Liver (tissue), 9 donors: ENCODE results near the gene QSOX1. TPM values are rescaled to one million over a fixed set of nuclear protein-coding genes. Genes with fewer than 3 reads are reported as not detected.

ENCODE experiments used
- DNase-seq: peaks from one replicate; pipeline ENCODE4 v3.0.0-alpha.2; 2017; ENCODE audit warnings: low spot score
- H3K27ac ChIP-seq, 2 donors: one replicate each; pipeline ENCODE4 v1.7.0; 2013; ENCODE audit warnings: inconsistent platforms in 2 of 2, low read length in 2 of 2, control low read depth in 1 of 2, low read depth in 1 of 2, mild to moderate bottlenecking in 1 of 2
- H3K27me3 ChIP-seq, 4 donors: one replicate each; pipeline versions ENCODE4 v1.6.1 to v1.7.0; 2013; ENCODE audit warnings: low read length in 3 of 4, inconsistent platforms in 1 of 4, mild to moderate bottlenecking in 1 of 4, moderate library complexity in 1 of 4; ENCODE audit not compliant: control insufficient read depth in 4 of 4, insufficient read depth in 4 of 4
- H3K36me3 ChIP-seq, 4 donors: one replicate each; pipeline versions ENCODE4 v1.6.1 to v1.7.0; 2013; ENCODE audit warnings: low read length in 3 of 4, mild to moderate bottlenecking in 3 of 4, low read depth in 1 of 4, moderate library complexity in 1 of 4; ENCODE audit not compliant: control insufficient read depth in 4 of 4, insufficient read depth in 3 of 4
- H3K4me1 ChIP-seq, 4 donors: one replicate each; pipeline versions ENCODE4 v1.6.1 to v1.7.0; 2013; ENCODE audit warnings: low read length in 3 of 4, mild to moderate bottlenecking in 3 of 4, moderate library complexity in 1 of 4; ENCODE audit not compliant: control insufficient read depth in 4 of 4, insufficient read depth in 4 of 4
- H3K4me3 ChIP-seq, 3 donors: one replicate each; pipeline versions ENCODE4 v1.6.1 to v1.7.0; 2013; ENCODE audit warnings: low read length in 3 of 3, control low read depth in 1 of 3, low read depth in 1 of 3, mild to moderate bottlenecking in 1 of 3
- H3K9ac ChIP-seq, 2 donors: one replicate each; pipeline ENCODE4 v1.7.0; 2013; ENCODE audit warnings: low read length in 2 of 2, mild to moderate bottlenecking in 2 of 2, moderate library complexity in 2 of 2, control low read depth in 1 of 2, low read depth in 1 of 2
- H3K9me3 ChIP-seq, 4 donors: one replicate each; pipeline versions ENCODE4 v1.6.1 to v1.7.0; 2013; ENCODE audit warnings: low read length in 3 of 4; ENCODE audit not compliant: control insufficient read depth in 4 of 4
- FOXA2 ChIP-seq: IDR thresholded peaks from 2 replicates; pipeline ENCODE4 v1.6.1; 2016; ENCODE audit warnings: antibody characterized with exemption
- GABPA ChIP-seq, 2 donors: IDR thresholded peaks in 1 of 2; conservative IDR thresholded peaks in 1 of 2; 2 replicates each; pipeline ENCODE4 v1.6.1; 2016; ENCODE audit warnings: antibody characterized with exemption in 2 of 2, mild to moderate bottlenecking in 1 of 2, moderate library complexity in 1 of 2
- HNF4A ChIP-seq, 2 donors: conservative IDR thresholded peaks; 2 replicates each; pipeline ENCODE4 v1.6.1; 2016; ENCODE audit warnings: antibody characterized with exemption in 2 of 2, mild to moderate bottlenecking in 2 of 2
- JUND ChIP-seq, 2 donors: IDR thresholded peaks; 2 replicates each; pipeline ENCODE4 v1.6.1; 2016; ENCODE audit warnings: antibody characterized with exemption in 2 of 2
- NR2F2 ChIP-seq: IDR thresholded peaks from 2 replicates; pipeline ENCODE4 v1.6.1; 2016; ENCODE audit warnings: antibody characterized with exemption
- RAD21 ChIP-seq, 2 donors: IDR thresholded peaks; 2 replicates each; pipeline ENCODE4 v1.6.1; 2016; ENCODE audit warnings: antibody characterized with exemption in 2 of 2, mild to moderate bottlenecking in 2 of 2
- SP1 ChIP-seq: IDR thresholded peaks from 2 replicates; pipeline ENCODE4 v1.6.1; 2018; ENCODE audit warnings: antibody characterized with exemption, mild to moderate bottlenecking
- TAF1 ChIP-seq: conservative IDR thresholded peaks from 2 replicates; pipeline ENCODE4 v1.6.1; 2016; ENCODE audit warnings: antibody characterized with exemption, mild to moderate bottlenecking
- WGBS: extraction: QIAGEN DNeasy Blood & Tissue Kit; methylation state at CpG from one replicate; pipeline ENCODE4 v1.1.7; 2013; 5-methylcytosine and 5-hydroxymethylcytosine counted together
- polyA plus RNA-seq, 2 donors: library from polyadenylated mRNA; stranded (reverse) in 1 of 2; unstranded in 1 of 2; fragments of 200-250 nt in 1 of 2; fragments of >200 nt in 1 of 2; fragmentation: Nextera tagmentation in 1 of 2; extraction: Ambion mirVana in 1 of 2; gene quantifications; one replicate each; pipeline versions ENCODE4 v1.2.1 to v1.2.3, GENCODE V29; 2013 to 2015
- total RNA-seq, 2 donors: library from RNA; depleted of rRNA; stranded (reverse); fragments of >200 nt; gene quantifications; one replicate each; pipeline ENCODE4 v1.2.3, GENCODE V29; 2014
- TF ChIP-seq, protein P1 (sequence below): fragments of 150-350 bp; IDR thresholded peaks from 2 replicates; pipeline ENCODE4 v1.5.1; 2017; ENCODE audit warnings: improper control_type of control experiment, low read depth, low read length; ENCODE audit not compliant: missing input control
- TF ChIP-seq, protein P2 (sequence below): IDR thresholded peaks from 2 replicates; pipeline ENCODE4 v1.6.1; 2016; ENCODE audit warnings: antibody characterized with exemption
- donor health status: healthy.
- donor health status: healthy.
- donor health status: healthy.
- donor health status: healthy.
- donor health status: healthy.

QSOX1 gene
- total and polyA plus RNA-seq, 4 donors, result 14.3 to 49.2 (median 38.1) TPM

DNA sequence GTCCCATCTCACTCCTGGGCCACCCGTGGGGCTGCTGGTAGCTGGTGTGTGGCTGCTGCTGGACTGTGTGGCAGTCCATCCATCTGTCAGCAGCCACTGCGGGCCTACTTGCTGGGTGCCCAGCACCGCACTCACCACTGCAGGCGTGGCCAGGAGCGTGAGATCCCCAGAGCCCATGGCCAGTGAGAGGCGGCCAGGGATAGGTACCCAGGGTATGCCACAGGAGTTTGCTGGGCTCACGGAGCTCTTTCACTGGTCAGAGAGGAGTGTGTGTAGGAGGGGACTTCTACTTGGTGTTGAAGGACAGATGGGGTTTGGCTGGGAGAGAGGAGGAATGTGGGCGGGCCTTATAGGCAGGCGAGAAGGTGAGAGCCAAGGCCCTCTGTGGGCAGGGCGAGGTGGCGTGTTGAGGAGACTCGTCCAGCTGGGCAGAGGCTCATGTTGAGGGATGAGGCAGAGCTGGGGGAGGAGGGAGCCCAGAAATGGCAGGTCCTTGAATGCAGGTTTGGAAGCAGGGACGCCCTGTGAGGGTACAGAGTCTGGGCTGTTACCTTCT, 15.0 kb downstream of the QSOX1 start (continued):
- TF ChIP-seq, protein P1, sequence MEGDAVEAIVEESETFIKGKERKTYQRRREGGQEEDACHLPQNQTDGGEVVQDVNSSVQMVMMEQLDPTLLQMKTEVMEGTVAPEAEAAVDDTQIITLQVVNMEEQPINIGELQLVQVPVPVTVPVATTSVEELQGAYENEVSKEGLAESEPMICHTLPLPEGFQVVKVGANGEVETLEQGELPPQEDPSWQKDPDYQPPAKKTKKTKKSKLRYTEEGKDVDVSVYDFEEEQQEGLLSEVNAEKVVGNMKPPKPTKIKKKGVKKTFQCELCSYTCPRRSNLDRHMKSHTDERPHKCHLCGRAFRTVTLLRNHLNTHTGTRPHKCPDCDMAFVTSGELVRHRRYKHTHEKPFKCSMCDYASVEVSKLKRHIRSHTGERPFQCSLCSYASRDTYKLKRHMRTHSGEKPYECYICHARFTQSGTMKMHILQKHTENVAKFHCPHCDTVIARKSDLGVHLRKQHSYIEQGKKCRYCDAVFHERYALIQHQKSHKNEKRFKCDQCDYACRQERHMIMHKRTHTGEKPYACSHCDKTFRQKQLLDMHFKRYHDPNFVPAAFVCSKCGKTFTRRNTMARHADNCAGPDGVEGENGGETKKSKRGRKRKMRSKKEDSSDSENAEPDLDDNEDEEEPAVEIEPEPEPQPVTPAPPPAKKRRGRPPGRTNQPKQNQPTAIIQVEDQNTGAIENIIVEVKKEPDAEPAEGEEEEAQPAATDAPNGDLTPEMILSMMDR, result no peak
- no peak for TF ChIP-seq RAD21 (IDR thresholded peaks at IDR 0.05)
- TF ChIP-seq, protein P2, sequence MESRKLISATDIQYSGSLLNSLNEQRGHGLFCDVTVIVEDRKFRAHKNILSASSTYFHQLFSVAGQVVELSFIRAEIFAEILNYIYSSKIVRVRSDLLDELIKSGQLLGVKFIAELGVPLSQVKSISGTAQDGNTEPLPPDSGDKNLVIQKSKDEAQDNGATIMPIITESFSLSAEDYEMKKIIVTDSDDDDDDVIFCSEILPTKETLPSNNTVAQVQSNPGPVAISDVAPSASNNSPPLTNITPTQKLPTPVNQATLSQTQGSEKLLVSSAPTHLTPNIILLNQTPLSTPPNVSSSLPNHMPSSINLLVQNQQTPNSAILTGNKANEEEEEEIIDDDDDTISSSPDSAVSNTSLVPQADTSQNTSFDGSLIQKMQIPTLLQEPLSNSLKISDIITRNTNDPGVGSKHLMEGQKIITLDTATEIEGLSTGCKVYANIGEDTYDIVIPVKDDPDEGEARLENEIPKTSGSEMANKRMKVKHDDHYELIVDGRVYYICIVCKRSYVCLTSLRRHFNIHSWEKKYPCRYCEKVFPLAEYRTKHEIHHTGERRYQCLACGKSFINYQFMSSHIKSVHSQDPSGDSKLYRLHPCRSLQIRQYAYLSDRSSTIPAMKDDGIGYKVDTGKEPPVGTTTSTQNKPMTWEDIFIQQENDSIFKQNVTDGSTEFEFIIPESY, result no peak
- TF ChIP-seq HNF4A (conservative IDR thresholded peaks at IDR 0.05), result no peak
- TF ChIP-seq GABPA (IDR thresholded peaks at IDR 0.05 in 1 of 2, conservative IDR thresholded peaks at IDR 0.05 in 1 of 2), result no peak
- TF ChIP-seq TAF1, result no peak

DNA sequence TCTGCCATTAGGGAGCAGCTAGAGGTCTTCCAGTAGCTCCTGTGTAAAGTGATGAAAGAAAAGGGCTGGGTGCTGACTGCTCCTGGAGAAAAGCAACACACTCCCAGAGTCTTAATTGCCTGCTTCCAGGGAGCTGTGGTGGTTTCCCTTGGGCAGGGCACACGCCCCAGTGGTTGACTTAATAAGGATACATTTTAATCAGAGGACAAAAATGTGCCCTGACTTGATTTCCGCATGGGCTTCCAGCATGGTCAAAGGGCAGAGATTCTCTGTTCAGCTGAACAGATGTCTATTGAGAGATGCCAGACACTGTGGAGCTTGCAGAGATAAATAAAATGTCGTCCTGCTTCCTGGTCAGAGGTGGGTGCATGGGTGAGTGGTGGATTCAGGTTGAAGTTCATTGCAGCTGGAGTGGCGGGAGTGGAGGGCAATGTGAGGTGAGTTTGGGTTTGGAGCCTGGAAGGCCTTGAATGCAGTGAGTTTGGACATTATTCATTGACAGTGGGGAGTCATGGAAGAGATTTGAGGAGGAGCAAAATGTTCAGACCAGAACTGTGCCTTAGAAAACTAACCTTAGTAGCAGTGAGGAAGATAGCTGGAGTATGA, 16.0 kb downstream of the QSOX1 start:
- no peaks in the 10 kb centered on the region for H3K9me3 ChIP-seq
- no peak overlapping the region for H3K27ac ChIP-seq
- peak; percentile 45 for TF ChIP-seq NR2F2
- no peak for TF ChIP-seq FOXA2
- no peak for DNase-seq
- H3K4me3 ChIP-seq, result no peak overlapping the region
- H3K27me3 ChIP-seq, result peaks cover 0 to 8% (median under 1%) of the 10 kb centered on the region in 4 donors
- no peak overlapping the region for H3K9ac ChIP-seq
- H3K36me3 ChIP-seq, result no peaks in the 10 kb centered on the region
- peaks cover 0 to 2% (median 0%) of the 10 kb centered on the region in 4 donors for H3K4me1 ChIP-seq
- 65% methylated on average over 4 of the region's 4 CpGs for WGBS

DNA sequence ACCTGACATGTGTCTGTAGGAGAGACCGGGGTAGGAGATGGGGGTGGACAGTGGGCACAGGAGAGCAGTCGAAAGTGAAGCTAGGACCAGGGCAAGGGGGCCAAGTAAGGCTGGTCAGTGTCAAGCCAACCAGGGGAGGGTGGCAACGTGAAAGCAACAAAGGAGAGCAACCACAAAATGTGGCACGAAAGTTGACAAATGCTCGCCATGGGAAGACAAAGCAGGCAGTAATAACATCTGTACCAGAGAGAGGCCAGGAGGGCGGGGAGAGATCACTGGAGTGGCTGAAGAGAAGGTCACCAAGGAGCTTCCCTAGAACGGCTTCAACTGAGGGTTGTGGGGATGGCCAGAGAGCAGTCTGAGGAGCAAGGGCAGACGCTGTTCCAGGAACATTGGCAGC, 17.0 kb downstream of the QSOX1 start:
- no peaks in the 10 kb centered on the region for H3K36me3 ChIP-seq
- H3K9me3 ChIP-seq, result no peaks in the 10 kb centered on the region
- no peak for TF ChIP-seq FOXA2
- TF ChIP-seq, protein P1, result no peak
- no peak for TF ChIP-seq JUND (IDR thresholded peaks at IDR 0.05)
- no peak for TF ChIP-seq SP1
- 91% methylated on average over 8 of the region's 8 CpGs for WGBS
- H3K4me1 ChIP-seq, result peaks cover 0 to 2% (median 0%) of the 10 kb centered on the region in 4 donors
- peaks cover 0 to 5% (median 0%) of the 10 kb centered on the region in 4 donors for H3K27me3 ChIP-seq
- no peak for DNase-seq
- no peak overlapping the region for H3K9ac ChIP-seq
- no peak overlapping the region for H3K4me3 ChIP-seq
- no peak overlapping the region for H3K27ac ChIP-seq
